GM12873 (cell line): ENCODE results near the gene PLEKHG5.

ENCODE experiments used
- CTCF ChIP-seq: IDR thresholded peaks from 2 replicates; pipeline ENCODE4 v1.5.1; 2012; ENCODE audit warnings: low read depth, mild to moderate bottlenecking, moderate library complexity, low read length, control low read depth; ENCODE audit not compliant: insufficient read depth; ENCODE audit errors: missing control alignments

The PLEKHG5 gene

DNA sequence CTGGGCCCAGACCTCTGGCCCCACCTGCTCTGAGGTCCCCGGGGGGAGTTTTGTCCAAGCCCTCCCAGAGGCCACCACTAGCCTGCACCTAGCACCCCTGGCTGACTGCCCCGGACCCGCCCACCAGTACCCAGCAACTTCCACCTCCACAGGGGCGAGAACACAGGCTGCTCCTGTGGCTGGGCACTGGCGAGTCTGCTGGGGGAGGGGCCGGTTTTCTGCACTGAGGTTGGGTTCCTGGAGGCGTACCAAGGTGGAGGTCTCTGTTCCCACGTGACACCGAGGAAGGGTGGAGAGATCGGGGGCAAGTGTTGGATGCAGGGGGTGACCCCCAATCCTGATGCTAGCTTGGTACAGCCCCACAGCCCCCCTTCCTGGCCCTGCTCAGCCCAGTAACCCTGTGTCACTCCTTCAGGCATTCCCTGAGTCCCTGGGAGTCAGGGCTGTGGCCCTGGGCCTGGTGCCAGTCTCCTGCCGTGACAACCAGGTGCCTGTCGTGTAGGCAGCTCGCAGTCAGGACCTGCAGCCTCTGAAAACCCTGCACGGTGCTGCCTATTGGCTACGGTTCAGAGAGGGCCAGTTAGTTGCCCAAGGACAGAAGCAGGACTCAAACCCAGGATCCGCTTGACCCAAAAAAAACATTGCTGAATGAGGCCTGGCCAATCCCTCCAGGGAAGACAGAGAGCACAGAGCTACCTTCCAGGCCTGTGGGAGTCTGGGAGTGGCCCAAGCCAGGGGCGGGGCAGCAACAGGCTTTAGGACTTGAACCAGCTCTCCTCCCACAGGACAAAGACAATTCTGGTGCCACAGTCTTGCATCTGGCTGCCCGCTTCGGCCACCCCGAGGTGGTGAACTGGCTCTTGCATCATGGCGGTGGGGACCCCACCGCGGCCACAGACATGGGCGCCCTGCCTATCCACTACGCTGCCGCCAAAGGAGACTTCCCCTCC, 63.8 kb downstream of the PLEKHG5 start:
- TF ChIP-seq CTCF: no peak

DNA sequence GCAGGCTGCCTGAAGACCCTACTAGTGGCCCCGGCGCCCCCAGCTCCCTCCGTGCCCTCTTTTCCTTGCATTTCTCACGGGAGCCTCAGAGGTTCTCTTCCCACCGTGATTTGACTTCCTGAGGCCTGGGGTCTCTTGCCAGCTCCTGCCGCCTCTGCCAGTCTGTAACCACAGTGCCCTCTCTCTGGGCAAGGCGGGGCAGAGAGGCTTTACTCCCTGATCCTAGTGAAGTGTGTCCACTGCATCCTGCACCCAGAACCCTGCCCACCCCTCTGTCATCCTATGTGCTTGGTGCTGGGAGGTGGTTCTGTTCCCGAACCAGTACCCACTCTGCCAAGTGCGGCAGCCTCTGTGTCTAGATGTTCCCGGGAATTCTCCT, 64.5 kb downstream of the PLEKHG5 start:
- TF ChIP-seq CTCF: no peak

DNA sequence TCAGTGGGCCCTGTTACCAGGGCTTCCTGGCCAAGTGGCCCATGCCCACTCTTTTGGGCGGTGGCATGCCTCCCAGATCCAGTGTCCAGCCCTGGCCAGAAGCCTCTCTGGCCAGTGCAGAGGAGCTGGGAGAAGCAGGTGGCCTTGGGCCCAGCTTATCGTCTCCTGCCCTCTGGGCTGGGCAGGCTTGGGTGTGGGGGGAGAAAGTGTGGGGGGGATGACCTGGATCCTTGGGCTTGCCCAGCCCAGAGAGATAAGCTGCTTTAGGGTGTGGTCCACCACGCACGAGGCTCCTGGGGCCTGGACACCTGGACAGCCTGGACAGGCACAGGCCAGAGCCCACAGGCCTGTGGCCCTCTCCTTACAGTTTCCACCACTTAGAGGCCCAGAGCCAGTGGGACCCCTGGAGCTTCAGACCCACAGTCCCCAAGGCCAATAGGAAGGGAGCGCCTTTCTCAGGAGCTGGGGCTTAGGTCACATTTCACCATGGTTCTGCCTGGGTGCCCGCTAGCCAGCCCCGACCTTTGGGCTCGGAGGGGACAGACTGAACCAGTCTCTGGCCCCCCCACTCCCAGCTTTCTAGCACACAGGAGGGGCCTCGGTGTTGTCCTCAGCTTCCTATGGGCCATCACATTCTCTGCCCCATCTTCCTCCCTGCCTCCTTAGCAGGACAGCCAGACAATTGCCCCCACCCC, 65.0 kb downstream of the PLEKHG5 start:
- no peak for TF ChIP-seq CTCF

DNA sequence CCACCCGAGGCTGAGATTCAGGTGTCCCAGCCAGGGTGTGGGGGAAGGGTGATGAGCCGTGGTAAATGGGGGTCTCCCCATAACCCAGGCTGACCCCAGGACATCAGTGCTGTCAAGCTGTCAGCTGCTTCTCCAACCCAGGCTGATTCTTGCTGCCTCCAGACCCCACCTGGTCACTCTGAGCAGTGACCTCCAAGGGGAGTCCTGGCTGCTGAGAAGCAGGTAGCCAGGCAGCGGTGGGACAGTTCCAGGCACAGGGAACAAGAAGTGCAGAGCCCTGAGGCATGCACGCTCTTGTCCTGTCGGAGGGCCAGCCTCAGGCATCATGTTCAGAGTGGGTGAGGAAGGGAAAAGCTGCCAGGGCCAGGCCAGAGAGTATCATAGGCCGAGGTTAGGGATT, 65.8 kb downstream of the PLEKHG5 start:
- no peak for TF ChIP-seq CTCF

- no peak for TF ChIP-seq CTCF
Observed at GRCh38 chr1:6424619-6425593, 66.6 kb downstream of the PLEKHG5 start, which contains the start of gene ESPN. TSS of gene ESPN (plus strand) at chr1:6424776. CDS start at chr1:6424956, 180 bp downstream.

GRCh38 chr1:6424000-6424565, 67.4 kb downstream of the PLEKHG5 start:
- no peak for TF ChIP-seq CTCF
